ENCODE data around the gene DERA. TPM values are rescaled to one million over a fixed set of nuclear protein-coding genes. Genes with fewer than 3 reads are reported as not detected.

Gene DERA
- total RNA-seq, 1 donor from 2014 or later = 5.6 TPM

GRCh38 chr12:16076970-16077522, 165.9 kb downstream of the DERA start:
- Histone ChIP-seq H3K27me3 (no peaks in the 10 kb centered on the region), H3K4me3 (no peak overlapping the region), H3K36me3 (no peaks in the 10 kb centered on the region), H3K4me1 (no peaks in the 10 kb centered on the region), H3K27ac (no peak overlapping the region), H3K9me3 (no peaks in the 10 kb centered on the region)
- TF ChIP-seq CTCF (IDR thresholded peaks at IDR 0.05) = no peak
- DNase-seq (ENCODE audit: low spot score in 2 of 2) = no peak
- intact Hi-C loops (cut with DNase I) = no loop called here

- no peak for DNase-seq (ENCODE audit: low spot score in 2 of 2)
- Histone ChIP-seq H3K27me3 (no peaks in the 10 kb centered on the region), H3K9me3 (no peaks in the 10 kb centered on the region), H3K4me3 (no peak overlapping the region), H3K4me1 (no peaks in the 10 kb centered on the region), H3K36me3 (no peaks in the 10 kb centered on the region), H3K27ac (no peak overlapping the region)
- TF ChIP-seq CTCF (IDR thresholded peaks at IDR 0.05) = no peak
- intact Hi-C loops (cut with DNase I) = no loop called here
Observed at GRCh38 chr12:16086462-16086861, 175.3 kb downstream of the DERA start.

- H3K4me1 ChIP-seq = no peaks in the 10 kb centered on the region
- no peak for TF ChIP-seq CTCF (IDR thresholded peaks at IDR 0.05)
- no peak for DNase-seq (ENCODE audit: low spot score in 2 of 2)
- H3K27ac ChIP-seq = no peak overlapping the region
- no peak overlapping the region for H3K4me3 ChIP-seq
- H3K27me3 ChIP-seq = no peaks in the 10 kb centered on the region
- intact Hi-C loops (cut with DNase I) = no loop called here
- H3K36me3 ChIP-seq = no peaks in the 10 kb centered on the region
- H3K9me3 ChIP-seq = no peaks in the 10 kb centered on the region
Observed at GRCh38 chr12:16086942-16087341, 175.8 kb downstream of the DERA start.

Other genes with a start within 250 kb of the DERA start
- 94.6 TPM for gene EPS8, start 121.9 kb upstream of the DERA start, total RNA-seq
- gene STRAP, start 28.9 kb upstream of the DERA start, total RNA-seq = 17.1 TPM

Data from ascending aorta (tissue), 2 donors.